T-cell (primary cell): Measurements from ENCODE around the gene PLXNA1. TPM values are rescaled to one million over a fixed set of nuclear protein-coding genes. Genes with fewer than 3 reads are reported as not detected.

Source experiments
- ATAC-seq, 4 experiments: fragments of 200-7000 bp in 3 of 4; fragments of 150-1000 bp in 1 of 4; cut with Tn5 transposase; replicated peaks in 1 of 4; 1 replicate in 3 of 4; 2 replicates in 1 of 4; pipeline ENCODE4 v1.10.0; 2021; ENCODE audit warnings: moderate library complexity in 3 of 4, mild to moderate bottlenecking in 2 of 4, moderate number of reproducible peaks in 1 of 4
- CTCF ChIA-PET, 2 donors: fragments of 300-600 bp; sonication (Branson Sonifier 250); formaldehyde crosslinking; loops; one replicate each; lab custom pipeline; 2022; ENCODE audit warnings: antibody characterized with exemption in 2 of 2; lab: Charles Lee
- POLR2A ChIA-PET, 2 donors: fragments of 300-600 bp; sonication (Branson Sonifier 250); formaldehyde crosslinking; loops; one replicate each; lab custom pipeline; 2022; ENCODE audit warnings: antibody characterized with exemption in 2 of 2; lab: Charles Lee
- DNase-seq, 35 experiments: peaks; one replicate each; pipeline versions ENCODE4 v3.0.0 to v3.0.0-alpha.2; 2013 to 2023
- H3K27ac ChIP-seq: one replicate; pipeline ENCODE4 v1.5.1; 2013; ENCODE audit warnings: low read length
- H3K27me3 ChIP-seq, 2 experiments: replicated peaks in 1 of 2; 1 replicate in 1 of 2; 2 replicates in 1 of 2; pipeline versions ENCODE4 v1.6.1 to v1.7.0; 2013; ENCODE audit warnings: low read length in 1 of 2, mixed read lengths in 1 of 2; ENCODE audit not compliant: control insufficient read depth in 2 of 2, insufficient read depth in 2 of 2; ENCODE audit errors: extremely low read depth in 1 of 2
- H3K36me3 ChIP-seq, 2 donors: 1 replicate in 1 of 2; 2 replicates in 1 of 2; pipeline versions ENCODE4 v1.6.1 to v1.7.0; 2013; ENCODE audit warnings: low read length in 1 of 2; ENCODE audit not compliant: control insufficient read depth in 2 of 2, insufficient read depth in 1 of 2; ENCODE audit errors: extremely low read depth in 1 of 2
- H3K4me1 ChIP-seq, 2 experiments: 1 replicate in 1 of 2; 2 replicates in 1 of 2; pipeline versions ENCODE4 v1.6.1 to v1.7.0; 2013; ENCODE audit warnings: low read length in 2 of 2, mixed read lengths in 1 of 2; ENCODE audit not compliant: insufficient read depth in 2 of 2, control insufficient read depth in 1 of 2; ENCODE audit errors: extremely low read depth in 1 of 2
- H3K4me3 ChIP-seq, 2 donors: 1 replicate in 1 of 2; 2 replicates in 1 of 2; pipeline versions ENCODE4 v1.5.1 to v1.7.0; 2013; ENCODE audit warnings: mild to moderate bottlenecking in 2 of 2, low read length in 1 of 2, moderate library complexity in 1 of 2; ENCODE audit not compliant: control insufficient read depth in 1 of 2; ENCODE audit errors: extremely low read depth in 1 of 2
- H3K9me3 ChIP-seq: 2 replicates; pipeline ENCODE4 v1.7.0; 2013
- H3K27ac Mint-ChIP-seq, 2 donors: one replicate each; pipeline ENCODE4 v1.8.0; 2020 to 2021; ENCODE audit warnings: mild to moderate bottlenecking in 2 of 2, mixed read lengths in 2 of 2
- H3K27me3 Mint-ChIP-seq, 2 donors: one replicate each; pipeline ENCODE4 v1.8.0; 2021 to 2022; ENCODE audit warnings: mixed read lengths in 2 of 2
- H3K36me3 Mint-ChIP-seq: one replicate; pipeline ENCODE4 v1.8.0; 2021; ENCODE audit warnings: mixed read lengths
- H3K4me1 Mint-ChIP-seq, 3 donors: one replicate each; pipeline ENCODE4 v1.8.0; 2020 to 2022; ENCODE audit warnings: mixed read lengths in 3 of 3, mild to moderate bottlenecking in 1 of 3
- H3K4me3 Mint-ChIP-seq, 3 donors: one replicate each; pipeline ENCODE4 v1.8.0; 2020 to 2022; ENCODE audit warnings: mild to moderate bottlenecking in 3 of 3, mixed read lengths in 3 of 3, moderate library complexity in 3 of 3
- H3K9me3 Mint-ChIP-seq, 3 donors: one replicate each; pipeline ENCODE4 v1.8.0; 2020 to 2022; ENCODE audit warnings: mixed read lengths in 3 of 3
- WGBS: methylation state at CpG from one replicate; pipeline ENCODE4 v1.1.5; 2013; ENCODE audit warnings: missing lambda C conversion rate; ENCODE audit not compliant: insufficient coverage; 5-methylcytosine and 5-hydroxymethylcytosine counted together
- total RNA-seq, 35 experiments: library from RNA in 6 of 35; stranded (reverse) in 6 of 35; fragments of 120-200 nt in 1 of 35; gene quantifications; one replicate each; pipeline versions ENCODE4 v1.2.1 to v1.2.4 and lab custom pipeline; 2013 to 2026

Gene PLXNA1
- total RNA-seq, 5 donors from 2014 or later (not counting 1 experiment from before 2014, with no cell fraction given), result 10.9 to 16.9 (median 16.0) TPM

DNA sequence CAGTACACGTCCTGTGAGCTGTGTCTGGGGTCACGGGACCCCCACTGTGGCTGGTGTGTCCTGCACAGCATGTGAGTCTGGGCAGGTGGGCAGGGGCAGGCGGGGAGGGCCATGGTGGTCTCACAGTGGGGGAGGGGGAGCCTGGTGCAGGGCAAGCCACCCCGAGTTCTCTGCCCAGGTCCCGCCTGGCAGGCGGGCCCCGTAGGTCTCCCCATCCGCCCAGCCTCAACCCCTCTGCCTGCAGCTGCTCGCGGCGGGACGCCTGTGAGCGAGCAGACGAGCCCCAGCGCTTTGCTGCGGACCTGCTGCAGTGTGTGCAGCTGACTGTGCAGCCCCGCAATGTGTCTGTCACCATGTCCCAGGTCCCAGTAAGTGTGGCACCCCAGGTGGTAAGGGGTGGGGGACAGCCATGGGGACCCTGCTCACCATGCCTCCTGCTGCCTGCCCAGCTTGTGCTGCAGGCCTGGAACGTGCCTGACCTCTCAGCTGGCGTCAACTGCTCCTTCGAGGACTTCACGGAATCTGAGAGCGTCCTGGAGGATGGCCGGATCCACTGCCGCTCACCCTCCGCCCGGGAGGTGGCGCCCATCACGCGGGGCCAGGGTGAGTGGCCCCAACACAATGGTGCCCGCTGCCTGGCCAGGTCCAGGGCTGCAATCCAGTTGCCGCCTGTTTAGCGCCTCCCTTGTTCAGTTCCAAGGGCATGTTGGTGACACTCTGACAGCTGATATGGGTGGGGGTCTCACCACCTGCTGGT is 21.9 kb downstream of the PLXNA1 start:
- no peaks in the 10 kb centered on the region for H3K4me1 Mint-ChIP-seq
- no peaks in the 10 kb centered on the region for H3K9me3 ChIP-seq
- no peak for ATAC-seq
- POLR2A ChIA-PET, result no interaction called here
- no peak for DNase-seq
- CTCF ChIA-PET, result no interaction called here
- H3K4me1 ChIP-seq, result no peaks in the 10 kb centered on the region
- WGBS, result 97% methylated on average over 29 of the region's 32 CpGs
- H3K27ac Mint-ChIP-seq, result no peak overlapping the region
- no peak overlapping the region for H3K4me3 ChIP-seq
- no peaks in the 10 kb centered on the region for H3K27me3 ChIP-seq
- H3K27me3 Mint-ChIP-seq, result no peaks in the 10 kb centered on the region
- H3K27ac ChIP-seq, result no peak overlapping the region
- peaks cover 8% of the 10 kb centered on the region for H3K36me3 Mint-ChIP-seq
- peaks cover 0 to 4% of the 10 kb centered on the region in 2 donors for H3K36me3 ChIP-seq
- no peaks in the 10 kb centered on the region for H3K9me3 Mint-ChIP-seq
- no peak overlapping the region for H3K4me3 Mint-ChIP-seq

- Mint-ChIP-seq H3K36me3 (peaks cover 8% of the 10 kb centered on the region), H3K4me3 (no peak overlapping the region), H3K4me1 (no peaks in the 10 kb centered on the region), H3K9me3 (no peaks in the 10 kb centered on the region), H3K27ac (no peak overlapping the region), H3K27me3 (no peaks in the 10 kb centered on the region)
- peaks cover 0 to 4% of the 10 kb centered on the region in 2 donors for H3K36me3 ChIP-seq
- no peak overlapping the region for H3K4me3 ChIP-seq
- H3K9me3 ChIP-seq, result no peaks in the 10 kb centered on the region
- ATAC-seq, result no peak
- POLR2A ChIA-PET, result no interaction called here
- CTCF ChIA-PET, result no interaction called here
- DNase-seq, result no peak
- H3K27me3 ChIP-seq, result no peaks in the 10 kb centered on the region
- H3K4me1 ChIP-seq, result no peaks in the 10 kb centered on the region
- 94% methylated on average over 17 of the region's 17 CpGs for WGBS
- H3K27ac ChIP-seq, result no peak overlapping the region
Observed at GRCh38 chr3:127005864-127006500, 23.1 kb downstream of the PLXNA1 start.

DNA sequence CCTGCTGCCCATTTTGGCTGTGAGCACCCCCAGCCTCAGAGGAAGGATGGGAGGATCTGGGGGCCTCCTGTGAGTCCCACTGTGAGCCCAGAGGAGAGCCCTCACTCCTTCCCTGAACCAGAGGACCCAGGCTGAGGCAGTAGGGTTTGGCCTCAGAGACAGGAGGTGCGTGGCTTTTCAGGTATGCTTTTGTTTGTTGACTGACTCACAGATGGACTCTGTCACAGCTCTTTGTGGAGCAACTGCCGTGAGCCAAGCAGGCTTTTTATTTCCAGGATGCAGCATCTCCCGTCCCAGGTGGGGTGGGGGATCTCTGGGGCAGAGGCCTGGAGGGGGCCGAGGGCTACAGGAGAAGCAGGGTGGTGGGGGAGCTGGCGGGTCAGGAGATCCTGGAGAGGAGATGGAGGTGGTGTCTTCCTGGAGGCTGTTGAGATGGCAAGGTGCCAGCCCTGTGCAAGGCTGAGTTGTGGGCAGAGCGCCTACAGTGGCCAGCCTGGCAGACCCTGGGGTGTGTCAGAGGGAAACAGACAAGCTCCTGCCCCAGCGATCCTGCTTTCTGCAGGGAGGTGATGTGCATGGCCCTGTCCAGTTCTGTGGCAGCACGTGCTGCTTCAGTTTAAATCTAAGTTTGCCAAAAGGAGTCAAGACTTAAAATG is 24.0 kb downstream of the PLXNA1 start:
- no peaks in the 10 kb centered on the region for H3K27me3 Mint-ChIP-seq
- no peak overlapping the region for H3K4me3 Mint-ChIP-seq
- no peaks in the 10 kb centered on the region for H3K9me3 Mint-ChIP-seq
- CTCF ChIA-PET, result no interaction called here
- DNase-seq (no peak), ATAC-seq (no peak)
- WGBS, result 89% methylated on average over 8 of the region's 8 CpGs
- Histone ChIP-seq H3K9me3 (no peaks in the 10 kb centered on the region), H3K27me3 (no peaks in the 10 kb centered on the region), H3K36me3 (peaks cover 0 to 4% of the 10 kb centered on the region in 2 donors), H3K4me1 (no peaks in the 10 kb centered on the region), H3K4me3 (no peak overlapping the region), H3K27ac (no peak overlapping the region)
- POLR2A ChIA-PET, result no interaction called here
- no peak overlapping the region for H3K27ac Mint-ChIP-seq
- H3K4me1 Mint-ChIP-seq, result no peaks in the 10 kb centered on the region
- H3K36me3 Mint-ChIP-seq, result peaks cover 8% of the 10 kb centered on the region

GRCh38 chr3:127008236-127008635 is 25.3 kb downstream of the PLXNA1 start:
- Mint-ChIP-seq H3K9me3 (no peaks in the 10 kb centered on the region), H3K36me3 (peaks cover 12% of the 10 kb centered on the region), H3K4me1 (no peaks in the 10 kb centered on the region), H3K27ac (no peak overlapping the region), H3K27me3 (no peaks in the 10 kb centered on the region), H3K4me3 (no peak overlapping the region)
- H3K9me3 ChIP-seq, result no peaks in the 10 kb centered on the region
- DNase-seq, result no peak
- no peaks in the 10 kb centered on the region for H3K27me3 ChIP-seq
- no peak overlapping the region for H3K4me3 ChIP-seq
- WGBS, result 99% methylated on average over 7 of the region's 10 CpGs
- POLR2A ChIA-PET, result no interaction called here
- CTCF ChIA-PET, result no interaction called here
- no peak overlapping the region for H3K27ac ChIP-seq
- no peak for ATAC-seq
- H3K4me1 ChIP-seq, result no peaks in the 10 kb centered on the region
- peaks cover 0 to 4% of the 10 kb centered on the region in 2 donors for H3K36me3 ChIP-seq

DNA sequence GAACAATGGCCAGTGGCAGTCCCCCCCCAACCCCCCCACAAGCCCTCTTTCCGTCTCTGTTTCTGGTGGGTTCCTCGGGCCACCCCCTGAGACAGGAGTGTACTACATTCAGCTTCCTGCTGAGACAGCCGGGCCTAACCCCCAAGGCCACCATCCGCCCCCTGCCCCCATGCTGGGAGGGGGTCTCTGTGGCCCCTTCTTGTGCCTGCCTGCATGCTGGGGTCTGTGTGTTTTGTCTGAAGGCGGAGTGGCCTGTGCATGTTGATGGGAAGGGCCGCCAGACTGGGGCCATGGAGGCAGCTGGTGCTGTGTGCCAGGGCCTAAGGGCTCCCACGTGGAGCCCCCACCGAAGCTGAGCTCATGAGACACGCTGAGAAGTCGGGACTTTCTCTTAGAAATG is 26.6 kb downstream of the PLXNA1 start:
- Mint-ChIP-seq H3K36me3 (peaks cover 17% of the 10 kb centered on the region), H3K27me3 (no peaks in the 10 kb centered on the region), H3K9me3 (no peaks in the 10 kb centered on the region), H3K4me3 (no peak overlapping the region), H3K4me1 (no peaks in the 10 kb centered on the region), H3K27ac (no peak overlapping the region)
- no peak overlapping the region for H3K4me3 ChIP-seq
- no peak overlapping the region for H3K27ac ChIP-seq
- ATAC-seq (no peak), DNase-seq (no peak)
- POLR2A ChIA-PET, result no interaction called here
- H3K27me3 ChIP-seq, result no peaks in the 10 kb centered on the region
- H3K9me3 ChIP-seq, result no peaks in the 10 kb centered on the region
- CTCF ChIA-PET, result no interaction called here
- WGBS, result 90% methylated on average over 7 of the region's 10 CpGs
- H3K36me3 ChIP-seq, result peaks cover 0 to 4% of the 10 kb centered on the region in 2 donors
- H3K4me1 ChIP-seq, result no peaks in the 10 kb centered on the region

- no peak overlapping the region for H3K4me3 Mint-ChIP-seq
- CTCF ChIA-PET, result no interaction called here
- H3K36me3 Mint-ChIP-seq, result peaks cover 17% of the 10 kb centered on the region
- no peak overlapping the region for H3K27ac ChIP-seq
- H3K4me3 ChIP-seq, result no peak overlapping the region
- no peaks in the 10 kb centered on the region for H3K9me3 ChIP-seq
- H3K27me3 Mint-ChIP-seq, result no peaks in the 10 kb centered on the region
- no peak for ATAC-seq
- H3K27ac Mint-ChIP-seq, result no peak overlapping the region
- no peak for DNase-seq
- no peaks in the 10 kb centered on the region for H3K9me3 Mint-ChIP-seq
- no peaks in the 10 kb centered on the region for H3K4me1 Mint-ChIP-seq
- H3K4me1 ChIP-seq, result no peaks in the 10 kb centered on the region
- POLR2A ChIA-PET, result interaction anchor here in 1 of 2 donors (0.5 kb wide), 1 partner anchor 540 kb away, joined by 8 read pairs; no protein-coding TSS in a partner anchor
- 91% methylated on average over 8 of the region's 8 CpGs for WGBS
- H3K36me3 ChIP-seq, result peaks cover 0 to 9% of the 10 kb centered on the region in 2 donors
- no peaks in the 10 kb centered on the region for H3K27me3 ChIP-seq
Observed at GRCh38 chr3:127011270-127011992, 28.5 kb downstream of the PLXNA1 start.
